Mesodermal cell (in vitro differentiated cells): ENCODE measurements around the gene APOM.

Source experiments
- H3K27ac ChIP-seq: 2 replicates; pipeline ENCODE4 v1.7.0; 2013; ENCODE audit warnings: mild to moderate bottlenecking, low read depth, low read length, moderate library complexity; ENCODE audit not compliant: severe bottlenecking
- H3K36me3 ChIP-seq: 2 replicates; pipeline ENCODE4 v1.7.1; 2013; ENCODE audit warnings: mild to moderate bottlenecking, low read length, moderate library complexity; ENCODE audit not compliant: control insufficient read depth, insufficient read depth
- H3K4me1 ChIP-seq: one replicate; pipeline ENCODE4 v1.7.1; 2013; ENCODE audit warnings: mild to moderate bottlenecking, low read length; ENCODE audit not compliant: insufficient read depth, control insufficient read depth, poor library complexity, severe bottlenecking
- H3K4me3 ChIP-seq: 2 replicates; pipeline ENCODE4 v1.7.0; 2013; ENCODE audit warnings: low read length, control low read depth, mild to moderate bottlenecking; ENCODE audit not compliant: insufficient read depth, poor library complexity, severe bottlenecking; ENCODE audit errors: extremely low read depth
- H3K9me3 ChIP-seq: 2 replicates; pipeline ENCODE4 v1.7.1; 2013; ENCODE audit warnings: mild to moderate bottlenecking, low read length, moderate library complexity; ENCODE audit not compliant: control insufficient read depth
- WGBS, 2 experiments: methylation state at CpG; one replicate each; pipeline ENCODE4 v1.1.5; 2013; ENCODE audit warnings: missing lambda C conversion rate in 2 of 2; ENCODE audit not compliant: insufficient coverage in 2 of 2; 5-methylcytosine and 5-hydroxymethylcytosine counted together

Gene APOM

GRCh38 chr6:31659649-31660380, 4.1 kb downstream of the APOM start:
- H3K4me3 ChIP-seq = peak overlapping the region; percentile 84
- H3K4me1 ChIP-seq = peaks cover 29% of the 10 kb centered on the region
- peak overlapping the region; percentile 64 for H3K27ac ChIP-seq
- H3K9me3 ChIP-seq = no peaks in the 10 kb centered on the region
- peaks cover 48% of the 10 kb centered on the region for H3K36me3 ChIP-seq
- 62 to 64% methylated on average over 10 to 12 of the region's 13 CpGs for WGBS, 2 experiments

- H3K4me1 ChIP-seq = peaks cover 29% of the 10 kb centered on the region
- WGBS, 2 experiments = 1% methylated on average over 50 of the region's 52 CpGs
- H3K36me3 ChIP-seq = peaks cover 48% of the 10 kb centered on the region
- H3K4me3 ChIP-seq = peak within 1 kb of the TSS; percentile 84
- H3K9me3 ChIP-seq = no peaks in the 10 kb centered on the region
- peak within 1 kb of the TSS; percentile 64 for H3K27ac ChIP-seq
Measured at GRCh38 chr6:31660381-31661261, 4.9 kb downstream of the APOM start, which contains the start of gene C6orf47. TSS of gene C6orf47 (minus strand) at chr6:31660778. CDS start at chr6:31659947, 831 bp downstream.

GRCh38 chr6:31661262-31662123, 5.8 kb downstream of the APOM start:
- Histone ChIP-seq H3K9me3 (no peaks in the 10 kb centered on the region), H3K4me3 (peak overlapping the region; percentile 84), H3K27ac (peak overlapping the region; percentile 64), H3K4me1 (peaks cover 29% of the 10 kb centered on the region), H3K36me3 (peaks cover 46% of the 10 kb centered on the region)
- 92 to 98% methylated on average over 5 to 9 of the region's 12 CpGs for WGBS, 2 experiments

GRCh38 chr6:31662124-31662723, 6.5 kb downstream of the APOM start:
- 90 to 94% methylated on average over 6 to 8 of the region's 12 CpGs for WGBS, 2 experiments
- Histone ChIP-seq H3K4me1 (peaks cover 33% of the 10 kb centered on the region), H3K27ac (no peak overlapping the region), H3K9me3 (no peaks in the 10 kb centered on the region), H3K36me3 (peaks cover 45% of the 10 kb centered on the region), H3K4me3 (no peak overlapping the region)

GRCh38 chr6:31663126-31663960, 7.6 kb downstream of the APOM start:
- 63 to 82% methylated on average over 4 to 5 of the region's 9 CpGs for WGBS, 2 experiments
- H3K36me3 ChIP-seq = peaks cover 50% of the 10 kb centered on the region
- peaks cover 33% of the 10 kb centered on the region for H3K4me1 ChIP-seq
- H3K27ac ChIP-seq = peak overlapping the region; percentile 96
- H3K4me3 ChIP-seq = peak overlapping the region; percentile 79
- no peaks in the 10 kb centered on the region for H3K9me3 ChIP-seq

GRCh38 chr6:31663961-31664789, 8.5 kb downstream of the APOM start:
- peak overlapping the region; percentile 79 for H3K4me3 ChIP-seq
- WGBS, 2 experiments = 27 to 38% methylated on average over 10 to 13 of the region's 17 CpGs
- H3K4me1 ChIP-seq = peaks cover 26% of the 10 kb centered on the region
- H3K27ac ChIP-seq = peak overlapping the region; percentile 96
- H3K36me3 ChIP-seq = peaks cover 50% of the 10 kb centered on the region
- H3K9me3 ChIP-seq = no peaks in the 10 kb centered on the region

GRCh38 chr6:31664790-31665500, 9.3 kb downstream of the APOM start, which contains the start of gene GPANK1:
TSS of gene GPANK1 (minus strand) at chr6:31664997. CDS start at chr6:31664478, 519 bp downstream.
- Histone ChIP-seq H3K4me3 (peak within 1 kb of the TSS; percentile 79), H3K27ac (peak within 1 kb of the TSS; percentile 96), H3K36me3 (peaks cover 56% of the 10 kb centered on the region), H3K4me1 (peaks cover 20% of the 10 kb centered on the region), H3K9me3 (no peaks in the 10 kb centered on the region)
- 0% methylated on average over 23 to 32 of the region's 39 CpGs for WGBS, 2 experiments

GRCh38 chr6:31665501-31666336, 10.0 kb downstream of the APOM start, which contains the start of gene CSNK2B:
TSS of gene CSNK2B (plus strand) at chr6:31666080. CDS start at chr6:31666832, 752 bp downstream.
- whole genome bisulfite sequencing, 2 experiments = 0 to 1% methylated on average over 39 to 53 of the region's 63 CpGs
- peaks cover 19% of the 10 kb centered on the region for H3K4me1 ChIP-seq
- peak within 1 kb of the TSS; percentile 79 for H3K4me3 ChIP-seq
- peak within 1 kb of the TSS; percentile 96 for H3K27ac ChIP-seq
- H3K9me3 ChIP-seq = no peaks in the 10 kb centered on the region
- H3K36me3 ChIP-seq = peaks cover 63% of the 10 kb centered on the region
